HepG2 (cell line): Measurements from ENCODE around the gene ARL3. TPM values are rescaled to one million over a fixed set of nuclear protein-coding genes. Genes with fewer than 3 reads are reported as not detected.

Experiments
- ARID2 ChIP-seq: sonication (generic); formaldehyde crosslinking; IDR thresholded peaks from 2 replicates; pipeline ENCODE4 v1.8.1; 2022; ENCODE audit warnings: mild to moderate bottlenecking, missing genetic modification reagents, borderline replicate concordance
- ARNTL ChIP-seq: sonication (generic); formaldehyde crosslinking; IDR thresholded peaks from 2 replicates; pipeline ENCODE4 v1.4.0; 2020; ENCODE audit warnings: mild to moderate bottlenecking, missing genetic modification reagents
- FOXO1 ChIP-seq: sonication (generic); formaldehyde crosslinking; IDR thresholded peaks from 2 replicates; pipeline ENCODE4 v1.4.0; 2020; ENCODE audit warnings: missing genetic modification reagents
- HOXA3 ChIP-seq: sonication (generic); formaldehyde crosslinking; IDR thresholded peaks from 2 replicates; pipeline ENCODE4 v1.5.0; 2020; ENCODE audit warnings: missing genetic modification reagents
- KIAA2018 ChIP-seq: sonication (generic); formaldehyde crosslinking; IDR thresholded peaks from 2 replicates; pipeline ENCODE4 v1.5.0; 2020; ENCODE audit warnings: mild to moderate bottlenecking, missing genetic modification reagents, borderline replicate concordance
- KLF6 ChIP-seq: IDR thresholded peaks from 2 replicates; pipeline ENCODE4 v1.8.0; 2016; ENCODE audit warnings: missing biosample characterization, missing genetic modification reagents
- MTF1 ChIP-seq: sonication (generic); formaldehyde crosslinking; IDR thresholded peaks from 2 replicates; pipeline ENCODE4 v1.5.0; 2020; ENCODE audit warnings: missing genetic modification reagents
- PCBP2 ChIP-seq: fragments of 200-400 bp; formaldehyde crosslinking; optimal IDR thresholded peaks from 2 replicates; pipeline ENCODE3; 2018; ENCODE audit warnings: low read length, low read depth; ENCODE audit not compliant: poor library complexity, severe bottlenecking
- RBM22 ChIP-seq: fragments of 200-400 bp; formaldehyde crosslinking; optimal IDR thresholded peaks from 2 replicates; pipeline ENCODE3; 2017; ENCODE audit warnings: mild to moderate bottlenecking, low read length, moderate library complexity
- RCOR2 ChIP-seq: IDR thresholded peaks from 2 replicates; pipeline ENCODE4 v1.6.1; 2016; ENCODE audit warnings: missing biosample characterization, missing genetic modification reagents
- SALL2 ChIP-seq: sonication (generic); formaldehyde crosslinking; IDR thresholded peaks from 2 replicates; pipeline ENCODE4 v1.8.1; 2023; ENCODE audit warnings: mild to moderate bottlenecking, missing genetic modification reagents, inconsistent platforms
- U2AF1 ChIP-seq: fragments of 200-400 bp; formaldehyde crosslinking; optimal IDR thresholded peaks from 2 replicates; pipeline ENCODE3; 2017; ENCODE audit warnings: mild to moderate bottlenecking, low read depth, low read length
- ZBTB46 ChIP-seq: sonication (generic); formaldehyde crosslinking; IDR thresholded peaks from 2 replicates; pipeline ENCODE4 v1.4.0; 2020; ENCODE audit warnings: mild to moderate bottlenecking, missing genetic modification reagents, borderline replicate concordance
- ZNF124 ChIP-seq: sonication (generic); formaldehyde crosslinking; IDR thresholded peaks from 2 replicates; pipeline ENCODE4 v1.4.0; 2020; ENCODE audit warnings: missing genetic modification reagents
- ZNF614 ChIP-seq: IDR thresholded peaks from 2 replicates; pipeline ENCODE4 v1.6.1; 2018; ENCODE audit warnings: missing biosample characterization, missing genetic modification reagents, inconsistent platforms, borderline replicate concordance
- ZNF784 ChIP-seq: sonication (generic); formaldehyde crosslinking; IDR thresholded peaks from 2 replicates; pipeline ENCODE4 v1.5.1; 2020; ENCODE audit warnings: missing genetic modification reagents, mild to moderate bottlenecking, borderline replicate concordance
- ZNF83 ChIP-seq: sonication (generic); formaldehyde crosslinking; IDR thresholded peaks from 2 replicates; pipeline ENCODE4 v1.4.0; 2020; ENCODE audit warnings: missing genetic modification reagents, mild to moderate bottlenecking, borderline replicate concordance
- polyA plus RNA-seq, 8 experiments: library from polyadenylated mRNA; depleted of rRNA in 3 of 8; stranded (reverse) in 7 of 8; unstranded in 1 of 8; fragments of >200 nt; fragmentation: Illumina TruSeq in 4 of 8; extraction: Trizol in 4 of 8; gene quantifications; 2 replicates each; pipeline versions ENCODE4 v1.2.1 to v1.2.3, GENCODE V29; 2011 to 2016; ENCODE audit warnings: low read depth in 4 of 8, missing spikeins in 1 of 8, mixed read lengths in 1 of 8; ENCODE audit not compliant: insufficient read depth in 1 of 8
- total RNA-seq, 5 experiments: library from RNA; depleted of rRNA; stranded (reverse); fragments of >200 nt; fragmentation: Illumina TruSeq; extraction: Trizol; gene quantifications; 2 replicates each; pipeline ENCODE4 v1.2.3, GENCODE V29; 2016; ENCODE audit warnings: low read depth in 1 of 5
- TF ChIP-seq, protein P1 (sequence below): sonication (generic); formaldehyde crosslinking; IDR thresholded peaks from 2 replicates; pipeline ENCODE4 v1.4.0; 2020; ENCODE audit warnings: missing genetic modification reagents, borderline replicate concordance

The ARL3 gene
- total and polyA plus RNA-seq, 2 of the 13 experiments (the other 11 are each of a cell fraction or from before 2014, with no cell fraction given): 5.2 to 6.6 TPM

DNA sequence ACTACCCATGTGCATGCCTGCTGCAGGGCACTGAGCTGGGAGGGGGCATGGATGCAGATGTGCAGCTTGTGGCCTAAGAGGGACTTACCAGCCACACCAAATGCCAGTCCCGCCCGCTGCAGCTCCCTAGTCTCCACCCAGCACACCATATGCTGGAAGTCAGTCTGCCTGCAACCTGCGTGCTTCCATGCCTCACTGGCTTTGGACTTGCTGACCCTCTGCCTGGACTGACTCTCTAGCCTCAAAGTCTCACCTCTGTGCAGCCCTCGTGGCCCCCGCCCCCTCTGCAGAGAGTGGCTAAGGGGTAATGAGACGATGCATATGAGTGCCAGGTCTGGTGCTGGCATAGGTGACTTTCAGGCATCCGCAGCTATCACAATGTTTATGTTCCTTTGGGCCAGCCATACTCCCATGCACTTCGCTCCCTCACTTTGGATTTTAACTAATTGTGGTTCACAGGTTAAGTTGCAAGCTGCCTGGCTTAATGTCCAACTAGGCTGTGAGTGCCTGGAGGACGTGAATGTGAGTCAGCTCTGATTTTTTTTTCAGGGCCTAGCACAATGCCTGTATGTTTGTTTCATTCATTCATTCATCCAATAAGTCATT lies 48.2 kb downstream of the ARL3 start (continued):
- TF ChIP-seq KIAA2018: no peak
- TF ChIP-seq PCBP2: no peak
- TF ChIP-seq ZNF83 (CRISPR knock-in tag): no peak; the same call in 1 of the 2 replicates
- TF ChIP-seq RBM22: no peak
- TF ChIP-seq ZNF614 (CRISPR knock-in tag): peak; percentile 31; the same call in 1 of the 2 replicates
- no peak for TF ChIP-seq MTF1 (CRISPR knock-in tag)
- TF ChIP-seq ARNTL (CRISPR knock-in tag): no peak
- TF ChIP-seq U2AF1: no peak
- TF ChIP-seq, protein P1, sequence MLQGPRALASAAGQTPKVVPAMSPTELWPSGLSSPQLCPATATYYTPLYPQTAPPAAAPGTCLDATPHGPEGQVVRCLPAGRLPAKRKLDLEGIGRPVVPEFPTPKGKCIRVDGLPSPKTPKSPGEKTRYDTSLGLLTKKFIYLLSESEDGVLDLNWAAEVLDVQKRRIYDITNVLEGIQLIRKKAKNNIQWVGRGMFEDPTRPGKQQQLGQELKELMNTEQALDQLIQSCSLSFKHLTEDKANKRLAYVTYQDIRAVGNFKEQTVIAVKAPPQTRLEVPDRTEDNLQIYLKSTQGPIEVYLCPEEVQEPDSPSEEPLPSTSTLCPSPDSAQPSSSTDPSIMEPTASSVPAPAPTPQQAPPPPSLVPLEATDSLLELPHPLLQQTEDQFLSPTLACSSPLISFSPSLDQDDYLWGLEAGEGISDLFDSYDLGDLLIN (CRISPR knock-in tag): no peak
- TF ChIP-seq ZNF784: no peak
- no peak for TF ChIP-seq SALL2
- TF ChIP-seq ZBTB46 (CRISPR knock-in tag): no peak
- TF ChIP-seq KLF6: no peak
- no peak for TF ChIP-seq ARID2 (CRISPR knock-in tag)
- 0 out of 2 replicates have a peak, but pooled peaks have one; percentile 51 for TF ChIP-seq RCOR2 (CRISPR knock-in tag)
- 0 out of 2 replicates have a peak, but pooled peaks have one; percentile 51 for TF ChIP-seq ZNF124
- 0 out of 2 replicates have a peak, but pooled peaks have one; percentile 12 for TF ChIP-seq HOXA3 (CRISPR knock-in tag)
- TF ChIP-seq FOXO1 (CRISPR knock-in tag): no peak
